ENCODE measurements around the gene CD8B. TPM values are rescaled to one million over a fixed set of nuclear protein-coding genes. Genes with fewer than 3 reads are reported as not detected.

Gene CD8B
- total RNA-seq, 1 donor from 2014 or later: 1.0 TPM

Other genes with a start within 250 kb of the CD8B start
- 33.4 TPM for gene RNF103, start 238.0 kb downstream of the CD8B start, total RNA-seq
- 46.4 TPM for gene RMND5A, start 141.6 kb downstream of the CD8B start, total RNA-seq
- not detected for gene CD8A, start 71.0 kb downstream of the CD8B start, total RNA-seq
- gene RGPD1, start 80.2 kb upstream of the CD8B start, total RNA-seq: 0.52 TPM
- gene PLGLB1, start 160.0 kb upstream of the CD8B start, total RNA-seq: 2.1 TPM

Data from skeletal muscle tissue (tissue), 1 donor.